IPS-18c (cell line): ENCODE results near the gene E2F7.
"Not testable (repeated sequence)": the region's sequence is repeated elsewhere in the genome, so short reads cannot be mapped to it uniquely, and the experiment has no call there.

Experiments
- H3K4me3 ChIP-seq: 2 replicates; pipeline ENCODE4 v1.7.0; 2013; ENCODE audit warnings: low read depth, mild to moderate bottlenecking, low read length, moderate library complexity; ENCODE audit not compliant: insufficient read depth
- H3K9me3 ChIP-seq: one replicate; pipeline ENCODE4 v1.6.1; 2013; ENCODE audit warnings: mild to moderate bottlenecking, low read length, moderate library complexity; ENCODE audit not compliant: control insufficient read depth, insufficient read depth

E2F7 gene

DNA sequence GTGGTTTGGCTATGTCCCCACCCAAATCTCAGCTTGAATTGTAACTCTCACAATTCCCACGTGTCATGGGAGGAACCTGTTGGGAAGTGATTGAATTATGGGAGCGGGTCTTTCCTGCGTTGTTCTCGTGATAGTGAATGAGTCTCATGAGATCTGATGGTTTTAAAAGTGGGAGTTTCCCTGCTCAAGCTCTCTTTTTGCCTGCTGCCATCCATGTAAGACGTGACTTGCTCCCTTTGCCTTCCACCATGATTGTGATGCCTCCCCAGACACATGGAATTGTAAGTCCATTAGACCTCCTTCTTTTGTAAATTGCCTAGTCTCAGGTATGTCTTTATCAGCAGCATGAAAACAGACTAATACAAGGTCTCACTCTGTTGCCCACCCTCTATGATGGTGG lies 8.5 kb upstream of the E2F7 start:
- not testable (repeated sequence) for H3K9me3 ChIP-seq

DNA sequence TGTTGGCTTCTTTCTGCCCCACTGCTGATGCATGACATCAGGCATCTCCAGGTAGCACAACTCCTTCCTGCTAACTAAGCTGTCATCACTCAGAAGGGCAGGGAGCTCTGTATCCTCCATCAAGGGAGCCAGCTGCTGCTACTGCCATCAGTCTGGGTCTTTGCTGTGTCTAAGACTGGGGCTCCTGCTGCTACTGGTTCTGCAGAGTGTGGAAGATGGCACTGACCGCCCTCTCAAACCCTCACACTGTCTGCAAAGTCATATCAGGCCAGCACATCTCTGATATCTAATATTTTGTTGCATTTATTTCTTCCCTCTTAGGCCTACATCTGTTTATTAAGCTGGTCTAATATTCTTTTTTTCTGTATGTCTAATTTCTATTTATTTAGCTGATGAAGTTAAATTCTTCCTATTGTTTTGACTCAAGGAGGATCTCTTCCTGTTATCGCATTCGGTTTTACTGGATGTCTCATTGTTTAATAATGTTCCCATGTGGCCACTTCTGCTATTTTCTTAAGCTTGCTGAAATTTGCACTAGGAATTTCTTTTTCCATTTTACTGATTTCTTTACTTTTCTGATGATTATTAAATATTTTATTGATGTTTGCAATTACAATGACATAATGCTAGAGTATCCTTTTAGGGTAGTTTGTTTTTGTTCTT lies 7.6 kb upstream of the E2F7 start:
- H3K4me3 ChIP-seq: no peak overlapping the region
- no peaks in the 10 kb centered on the region for H3K9me3 ChIP-seq

More for the DNA sequence above, 8.5 kb upstream of the E2F7 start:
- H3K4me3 ChIP-seq: not testable (repeated sequence)

DNA sequence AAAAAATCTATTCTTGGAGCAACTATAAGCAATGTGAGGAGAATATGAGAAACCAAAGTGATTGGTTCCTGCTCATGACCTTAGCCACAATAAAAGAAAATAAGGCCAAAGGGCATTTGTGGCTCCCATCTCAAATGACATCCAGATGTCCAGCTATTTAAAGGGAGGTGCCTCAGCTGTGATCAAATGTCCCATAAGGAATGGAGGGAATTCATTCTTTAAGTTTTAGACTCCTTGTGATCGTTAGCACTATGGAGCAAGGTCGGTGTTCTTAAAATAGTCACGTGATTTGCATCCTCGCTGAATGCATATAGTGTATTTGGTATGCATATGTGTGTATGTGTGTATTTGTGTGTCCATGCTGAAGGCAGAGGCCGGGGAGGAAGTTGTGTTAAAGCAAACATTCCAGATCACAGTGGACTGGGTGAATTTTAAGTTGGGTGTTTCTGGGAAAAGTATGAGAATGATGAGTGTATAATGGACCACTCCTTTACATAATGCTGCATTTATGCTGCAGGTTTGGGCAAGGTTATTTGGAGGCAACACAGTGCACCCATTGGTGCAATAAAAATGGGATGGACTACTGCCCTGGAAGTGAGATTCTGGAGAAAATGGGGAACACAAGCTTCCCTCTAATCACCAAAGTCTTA lies 5.6 kb upstream of the E2F7 start:
- H3K4me3 ChIP-seq: no peak overlapping the region

DNA sequence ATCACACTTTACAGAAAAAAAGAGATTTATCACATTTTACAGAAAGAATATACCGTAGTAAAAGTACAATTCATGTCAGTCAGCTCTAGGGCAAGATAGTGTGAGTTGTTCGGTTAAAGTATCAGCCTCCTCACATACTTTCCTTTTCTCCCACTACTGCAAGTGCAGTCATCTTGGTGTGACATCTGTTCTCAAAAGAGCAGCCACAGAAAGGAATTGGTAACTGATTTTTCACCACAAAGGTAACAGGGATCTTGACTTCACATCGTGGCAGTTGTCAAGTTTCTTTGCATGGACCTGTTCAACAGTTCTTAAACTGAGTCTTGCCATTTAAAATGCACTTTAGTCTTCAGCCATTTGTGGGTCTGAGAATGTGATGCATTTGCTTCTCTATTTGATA lies 5.0 kb upstream of the E2F7 start:
- H3K9me3 ChIP-seq: no peaks in the 10 kb centered on the region

More for the DNA sequence above, 5.6 kb upstream of the E2F7 start:
- H3K9me3 ChIP-seq: no peaks in the 10 kb centered on the region

DNA sequence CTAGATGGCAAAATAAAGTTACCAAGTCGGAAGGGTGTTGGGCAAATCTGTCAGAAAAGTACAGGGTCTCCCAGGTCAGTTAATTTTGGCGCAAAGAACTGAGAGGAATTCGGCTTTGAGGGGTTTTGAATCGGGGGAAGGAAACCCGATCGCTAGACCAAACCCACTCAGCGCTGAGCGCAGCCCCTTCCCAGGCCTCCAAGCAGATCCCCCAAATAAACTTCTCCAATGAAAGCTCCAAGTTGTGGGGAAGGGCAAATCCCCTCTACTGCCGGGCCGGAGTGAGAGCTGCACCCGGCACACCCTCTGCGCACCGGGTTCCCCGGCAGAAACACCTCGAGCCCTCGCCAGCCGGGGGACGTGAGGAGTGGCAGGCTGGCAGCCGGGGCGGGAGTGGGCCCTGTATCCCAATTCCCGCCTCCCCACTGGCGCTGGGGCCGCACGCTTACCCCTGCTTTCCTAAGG lies 441 bp downstream of the E2F7 start:
- no peaks in the 10 kb centered on the region for H3K9me3 ChIP-seq
- H3K4me3 ChIP-seq: peak overlapping the region; percentile 88

More for the DNA sequence above, 5.0 kb upstream of the E2F7 start:
- no peak overlapping the region for H3K4me3 ChIP-seq

DNA sequence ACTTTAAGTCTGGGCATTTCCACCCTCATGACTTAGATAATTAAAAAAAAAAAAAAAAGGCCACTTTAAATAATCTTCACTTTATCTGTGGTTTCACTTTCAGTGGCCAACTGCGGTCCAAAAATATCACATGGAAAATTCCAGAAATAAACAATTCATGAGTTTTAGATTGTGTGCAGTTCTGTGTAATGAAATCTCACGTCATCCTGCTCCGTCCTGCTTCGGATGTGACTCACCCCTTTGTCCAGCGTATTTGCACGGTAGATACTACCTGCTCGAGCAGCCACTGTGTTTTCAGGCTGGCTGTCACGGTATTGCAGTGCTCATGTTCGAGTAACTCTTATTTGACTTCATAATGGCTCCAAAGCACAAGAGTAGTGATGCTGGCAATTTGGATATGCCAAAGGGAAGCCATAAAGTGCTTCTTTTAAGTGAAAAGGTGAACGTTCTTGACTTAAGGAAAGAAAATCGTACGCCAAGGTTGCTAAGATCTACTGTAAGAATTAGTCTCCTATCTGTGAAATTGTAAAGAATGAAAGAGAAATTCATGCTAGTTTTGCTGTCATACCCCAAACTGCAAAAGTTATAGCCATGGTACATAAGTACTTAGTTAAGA lies 2.4 kb downstream of the E2F7 start:
- H3K4me3 ChIP-seq: no peak overlapping the region
- no peaks in the 10 kb centered on the region for H3K9me3 ChIP-seq

DNA sequence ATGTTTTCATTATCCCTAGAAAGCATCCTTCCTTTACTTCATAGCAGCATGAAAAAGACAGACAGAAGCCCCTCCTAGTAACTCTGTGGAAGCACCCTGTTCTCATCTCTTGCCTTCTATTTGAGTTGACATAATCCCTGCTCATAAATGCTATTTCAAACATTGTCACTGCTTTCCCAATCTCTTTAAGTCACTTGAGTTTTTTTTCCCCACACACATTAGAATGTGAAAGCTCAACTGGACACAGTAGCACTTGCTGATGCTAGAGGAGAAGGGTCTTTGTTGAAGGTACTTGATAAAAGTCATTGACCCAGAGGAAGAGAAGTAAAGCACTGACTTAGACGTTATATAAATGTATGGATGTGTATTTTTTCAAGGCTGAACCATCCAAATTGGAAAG lies 3.0 kb downstream of the E2F7 start:
- H3K4me3 ChIP-seq: no peak overlapping the region
- H3K9me3 ChIP-seq: no peaks in the 10 kb centered on the region

DNA sequence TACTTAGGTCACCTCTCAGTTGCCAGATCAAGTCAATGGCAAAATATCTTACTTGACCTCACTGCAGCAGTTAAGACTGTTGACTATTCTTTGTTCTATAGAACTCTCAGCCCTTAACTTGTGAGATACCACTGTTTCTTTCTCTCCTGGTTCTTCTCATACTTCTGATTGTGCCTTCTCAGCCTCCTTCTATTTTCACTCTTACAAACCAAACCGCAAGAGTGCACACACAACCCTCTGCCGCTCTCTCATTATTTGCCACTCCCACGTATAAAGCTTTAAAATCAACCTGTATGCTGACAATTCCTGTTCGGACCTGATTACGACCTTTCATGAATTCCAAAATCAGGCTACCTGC lies 4.5 kb downstream of the E2F7 start:
- Histone ChIP-seq H3K4me3 (no peak overlapping the region), H3K9me3 (no peaks in the 10 kb centered on the region)

DNA sequence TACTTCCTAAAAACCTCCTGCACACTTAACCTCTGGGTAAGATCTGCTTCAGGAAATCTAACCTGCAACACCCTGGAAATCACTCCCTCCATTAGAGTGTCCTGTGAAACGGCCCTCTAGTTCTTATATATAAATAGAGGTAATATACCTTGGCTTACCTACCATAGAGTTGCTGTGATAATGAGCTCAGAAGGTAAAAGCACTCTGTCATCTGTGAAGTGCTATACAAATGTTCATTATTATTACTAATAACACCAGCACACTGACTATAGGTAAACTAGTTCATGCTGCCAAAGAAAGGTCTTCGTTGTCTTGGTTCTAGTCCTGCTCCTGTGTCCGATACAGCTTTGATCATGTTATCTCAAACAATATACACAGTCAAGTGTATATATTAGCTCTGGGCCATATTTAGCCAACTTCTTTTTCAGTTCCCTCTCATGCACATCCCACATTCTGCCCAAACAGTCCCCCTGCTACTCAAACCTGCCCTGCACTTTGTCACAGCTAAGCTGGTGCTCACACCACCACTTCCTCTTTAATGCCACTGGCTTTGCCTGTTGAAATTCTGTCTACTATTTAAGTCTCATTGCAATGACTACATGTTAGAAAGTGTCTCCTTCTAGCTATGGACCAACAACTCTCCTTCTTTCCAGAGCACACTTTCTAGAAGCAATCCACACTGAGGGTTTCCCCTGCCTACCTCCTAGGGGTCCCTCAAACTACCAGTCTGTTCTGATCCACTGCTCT lies 5.1 kb downstream of the E2F7 start:
- Histone ChIP-seq H3K4me3 (no peak overlapping the region), H3K9me3 (no peaks in the 10 kb centered on the region)

DNA sequence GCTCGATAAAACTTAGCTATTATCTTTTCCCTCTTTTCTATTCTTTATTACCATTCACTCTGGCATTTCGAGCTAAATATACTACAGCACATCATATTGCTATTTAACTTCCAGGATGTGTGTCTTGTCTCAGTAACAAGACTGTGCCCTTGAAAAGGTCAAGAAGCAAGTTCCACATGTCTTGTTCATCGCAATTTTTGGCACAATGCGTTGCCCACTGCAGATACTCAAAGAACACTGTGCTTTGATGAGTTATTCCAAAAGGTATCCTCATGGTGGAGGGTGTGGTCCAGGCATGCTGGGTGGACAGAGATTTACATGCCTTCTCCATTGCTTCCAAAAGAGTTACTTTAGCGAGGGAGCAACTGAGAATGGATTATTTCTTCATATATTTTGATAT lies 6.6 kb downstream of the E2F7 start:
- Histone ChIP-seq H3K4me3 (no peak overlapping the region), H3K9me3 (no peaks in the 10 kb centered on the region)

DNA sequence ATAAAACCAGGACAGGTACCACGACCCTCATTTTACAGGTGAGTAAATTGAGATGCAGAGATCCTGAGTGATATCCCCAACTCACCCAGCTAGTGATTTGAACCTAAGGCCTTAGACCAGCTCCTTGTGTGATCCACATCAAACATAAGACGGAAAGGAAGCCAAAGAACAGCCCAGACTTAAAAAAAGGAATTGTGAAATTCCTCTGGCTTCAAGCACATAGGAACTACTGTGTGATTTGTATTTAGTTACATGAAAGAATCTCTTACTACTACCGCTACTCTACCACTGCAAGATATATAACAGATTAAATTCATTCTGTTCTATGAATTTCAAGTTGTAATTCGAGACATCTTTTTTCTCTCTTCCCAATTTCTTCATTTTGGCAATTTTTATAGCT lies 10.5 kb downstream of the E2F7 start:
- Histone ChIP-seq H3K4me3 (no peak overlapping the region), H3K9me3 (no peaks in the 10 kb centered on the region)

DNA sequence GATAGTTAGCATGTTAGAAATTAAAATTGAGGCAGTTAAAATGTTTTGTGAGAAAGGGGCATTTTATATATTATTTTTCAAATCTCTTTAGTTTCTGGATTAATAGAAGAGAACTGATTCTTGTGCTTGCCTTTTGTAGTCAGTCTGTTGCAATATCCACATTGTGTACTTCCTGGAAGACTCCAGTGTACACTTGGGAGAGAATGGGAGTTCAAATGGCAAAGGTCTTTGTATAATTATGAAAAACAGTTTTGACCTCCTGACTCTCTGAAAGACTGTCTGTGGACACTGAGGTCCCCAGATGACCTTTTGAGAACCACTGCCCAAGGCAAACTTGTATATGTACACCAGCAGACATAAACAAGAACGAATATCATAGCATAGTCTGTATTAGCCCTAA lies 12.1 kb downstream of the E2F7 start:
- H3K9me3 ChIP-seq: no peaks in the 10 kb centered on the region
- H3K4me3 ChIP-seq: no peak overlapping the region

DNA sequence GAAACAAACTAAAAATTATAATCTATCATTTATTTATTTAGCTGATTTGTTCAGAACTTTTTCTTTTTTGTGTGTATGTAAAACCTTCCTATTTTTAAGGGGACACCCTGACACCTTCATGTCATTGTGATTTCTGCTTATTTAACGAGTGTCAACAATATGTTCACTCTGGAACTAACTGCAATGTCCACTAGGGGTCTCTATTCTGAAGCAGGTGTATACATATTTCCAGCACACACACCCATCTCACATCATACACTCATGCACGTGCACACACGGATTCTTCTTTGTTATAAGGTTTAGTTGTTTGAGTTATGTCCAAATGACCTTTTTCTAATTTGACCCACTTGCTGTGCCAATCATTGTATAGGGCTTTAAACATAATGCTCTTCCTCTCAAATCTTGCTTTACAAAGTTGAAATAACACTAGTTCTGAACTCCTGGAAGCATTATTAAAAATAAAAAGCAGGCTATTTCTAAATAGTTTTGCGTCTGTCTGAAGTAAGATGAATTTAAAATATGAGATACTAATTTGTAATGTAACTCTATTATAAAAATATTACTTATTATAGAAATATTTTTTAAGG lies 15.5 kb downstream of the E2F7 start:
- no peak overlapping the region for H3K4me3 ChIP-seq
- H3K9me3 ChIP-seq: no peaks in the 10 kb centered on the region

DNA sequence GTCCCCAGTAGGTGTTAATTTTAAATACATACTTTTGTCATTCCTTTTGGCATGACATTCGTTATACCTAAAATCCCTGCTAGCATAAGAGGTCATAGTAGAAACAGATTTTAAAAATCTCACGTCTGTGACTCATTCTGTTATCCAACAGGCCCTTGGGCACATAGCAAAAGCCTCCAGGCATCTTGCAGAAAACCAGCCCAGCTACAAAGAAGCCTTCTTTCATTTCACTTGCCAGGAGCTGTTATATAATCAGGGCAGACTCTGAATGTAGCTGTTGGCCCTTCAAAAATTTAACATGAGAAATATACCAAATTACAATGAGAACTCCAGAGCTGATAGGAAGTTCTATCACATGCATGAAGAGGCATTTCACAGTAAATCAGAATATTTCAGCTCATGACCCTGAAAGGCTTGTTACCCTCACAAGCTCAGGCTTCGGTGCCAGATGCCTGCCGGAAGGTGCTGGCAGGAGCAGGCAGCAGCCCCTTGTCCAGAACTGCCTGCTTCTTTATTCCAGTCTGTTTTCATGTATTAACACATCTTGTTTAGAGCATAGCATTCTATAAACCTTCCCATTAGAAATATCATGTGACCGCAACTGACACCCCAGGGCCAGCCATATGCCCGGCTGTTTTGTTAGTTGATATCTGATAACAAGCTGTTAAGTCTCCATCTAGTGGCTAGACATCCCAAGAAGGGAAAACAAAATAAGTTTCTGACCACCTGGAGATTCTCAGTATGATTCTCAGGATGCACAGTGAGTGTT lies 17.8 kb downstream of the E2F7 start:
- H3K4me3 ChIP-seq: no peak overlapping the region
- H3K9me3 ChIP-seq: no peaks in the 10 kb centered on the region

DNA sequence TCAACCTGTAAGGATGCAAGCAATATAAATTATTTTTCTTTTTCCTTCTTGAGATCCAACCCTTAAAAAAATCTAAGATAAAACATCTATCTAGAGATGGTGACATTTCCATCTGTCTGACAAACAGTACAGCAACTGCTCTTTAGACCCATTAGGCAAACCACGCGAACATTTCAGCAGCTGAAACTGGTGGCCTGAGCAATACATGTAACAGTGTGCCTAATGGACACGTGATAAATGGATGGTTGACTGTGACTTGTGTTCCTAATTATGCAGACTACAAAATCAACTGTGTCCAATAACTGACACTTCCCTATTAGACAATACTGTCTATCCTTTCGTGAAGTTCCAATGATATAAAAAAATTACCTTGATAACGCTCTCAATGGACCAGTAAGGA lies 18.9 kb downstream of the E2F7 start:
- Histone ChIP-seq H3K9me3 (no peaks in the 10 kb centered on the region), H3K4me3 (no peak overlapping the region)

DNA sequence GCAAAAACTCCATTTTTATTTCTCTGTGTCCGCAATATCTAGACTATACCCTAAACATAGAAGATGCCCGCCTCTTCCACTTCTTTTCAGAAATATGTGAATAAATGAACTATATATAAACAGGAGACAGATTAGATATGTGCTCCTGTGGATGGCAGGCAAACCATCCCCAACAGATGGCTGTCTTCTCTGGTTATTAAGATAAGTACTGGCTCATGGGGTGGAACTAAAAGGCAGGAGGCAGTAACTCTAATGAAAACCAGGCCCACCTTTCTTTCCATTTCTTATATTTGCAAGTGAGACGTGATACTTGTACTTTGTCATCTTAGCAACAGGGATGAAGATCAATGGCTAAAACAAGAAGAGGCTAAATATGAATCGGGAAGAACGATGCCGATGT lies 20.2 kb downstream of the E2F7 start:
- Histone ChIP-seq H3K4me3 (no peak overlapping the region), H3K9me3 (no peaks in the 10 kb centered on the region)

DNA sequence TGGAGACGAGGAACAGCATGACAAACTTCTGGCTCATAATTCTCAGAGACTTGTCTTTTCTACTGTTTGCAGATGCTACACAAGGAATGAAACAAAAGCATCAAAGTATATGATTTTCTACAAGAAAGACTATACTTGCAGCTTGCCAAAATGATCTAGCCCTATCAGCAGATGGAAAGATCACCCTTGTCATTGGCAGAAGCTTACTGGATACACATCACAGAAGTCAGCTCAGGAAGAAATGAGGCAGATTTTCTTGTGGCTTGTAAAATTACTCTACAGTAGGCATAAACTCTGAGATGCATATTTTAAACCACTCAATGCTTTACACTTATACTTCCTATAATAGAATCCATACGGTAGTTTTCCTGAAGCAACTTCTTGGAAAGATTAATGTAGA lies 20.6 kb downstream of the E2F7 start:
- no peak overlapping the region for H3K4me3 ChIP-seq
- H3K9me3 ChIP-seq: no peaks in the 10 kb centered on the region
